ENCODE data around the gene LHFPL3. TPM values are rescaled to one million over a fixed set of nuclear protein-coding genes. Genes with fewer than 3 reads are reported as not detected.

LHFPL3 gene
- not detected for total RNA-seq

GRCh38 chr7:104328296-104328969 lies at the start of gene LHFPL3:
LHFPL3 (plus strand) TSS chr7:104328603.

Small RNA genes lying within 50 kb of the gene (small RNA-seq; reads per million reads assigned to genes)
- gene RN7SL8P: 0.04 to 0.06 reads per million in 2 donors

Other genes with a start within 250 kb of the LHFPL3 start
- 10 to 100 TPM; 23.7 to 39.0 TPM for gene ORC5, start 120.6 kb upstream of the LHFPL3 start, total RNA-seq

Measured in melanocyte of skin (primary cell).